PFSK-1 (cell line): ENCODE measurements around the gene TRPM3.

Experiments used
- POLR2AphosphoS5 ChIP-seq: IDR thresholded peaks from 2 replicates; pipeline ENCODE4 v1.6.1; 2012; ENCODE audit warnings: low read depth, mild to moderate bottlenecking, control low read depth, low read length, moderate library complexity
- SIN3A ChIP-seq: IDR thresholded peaks from 2 replicates; pipeline ENCODE4 v1.6.1; 2012; ENCODE audit warnings: mild to moderate bottlenecking, low read length, moderate library complexity, borderline replicate concordance; ENCODE audit not compliant: insufficient read depth
- TAF1 ChIP-seq: IDR thresholded peaks from 2 replicates; pipeline ENCODE4 v1.6.1; 2012; ENCODE audit warnings: low read length, control low read depth, borderline replicate concordance; ENCODE audit not compliant: insufficient read depth
- TF ChIP-seq, protein P1 (sequence below), 2 experiments: IDR thresholded peaks; 2 replicates each; pipeline versions ENCODE4 v1.6.1 to v1.8.0; 2011 to 2012; ENCODE audit warnings: low read depth in 2 of 2, low read length in 2 of 2, control low read depth in 1 of 2, inconsistent platforms in 1 of 2, mild to moderate bottlenecking in 1 of 2, moderate library complexity in 1 of 2; ENCODE audit not compliant: insufficient read depth in 1 of 2

DNA sequence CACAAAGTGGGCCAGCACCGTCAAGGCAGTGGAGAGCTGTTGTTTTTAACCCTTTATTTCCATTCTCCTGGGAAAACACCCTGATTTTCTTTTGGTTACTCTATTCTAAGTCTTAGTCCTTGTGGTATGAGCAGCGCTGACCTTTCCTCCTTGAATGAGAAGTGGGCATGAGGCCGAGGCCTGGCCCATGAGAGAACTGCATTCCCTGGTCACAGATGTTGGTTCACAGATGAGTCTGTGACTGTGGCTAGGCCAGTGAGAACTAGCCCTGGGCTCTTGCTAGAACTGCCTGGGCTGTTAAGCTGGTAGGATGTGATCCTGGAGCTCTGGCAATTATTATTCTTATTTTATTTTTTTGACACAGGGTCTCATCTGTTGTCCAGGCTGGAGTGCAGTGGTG lies 635.3 kb downstream of the TRPM3 start:
- TF ChIP-seq POLR2AphosphoS5 (no peak), SIN3A (no peak), TAF1 (no peak)
- TF ChIP-seq, protein P1, sequence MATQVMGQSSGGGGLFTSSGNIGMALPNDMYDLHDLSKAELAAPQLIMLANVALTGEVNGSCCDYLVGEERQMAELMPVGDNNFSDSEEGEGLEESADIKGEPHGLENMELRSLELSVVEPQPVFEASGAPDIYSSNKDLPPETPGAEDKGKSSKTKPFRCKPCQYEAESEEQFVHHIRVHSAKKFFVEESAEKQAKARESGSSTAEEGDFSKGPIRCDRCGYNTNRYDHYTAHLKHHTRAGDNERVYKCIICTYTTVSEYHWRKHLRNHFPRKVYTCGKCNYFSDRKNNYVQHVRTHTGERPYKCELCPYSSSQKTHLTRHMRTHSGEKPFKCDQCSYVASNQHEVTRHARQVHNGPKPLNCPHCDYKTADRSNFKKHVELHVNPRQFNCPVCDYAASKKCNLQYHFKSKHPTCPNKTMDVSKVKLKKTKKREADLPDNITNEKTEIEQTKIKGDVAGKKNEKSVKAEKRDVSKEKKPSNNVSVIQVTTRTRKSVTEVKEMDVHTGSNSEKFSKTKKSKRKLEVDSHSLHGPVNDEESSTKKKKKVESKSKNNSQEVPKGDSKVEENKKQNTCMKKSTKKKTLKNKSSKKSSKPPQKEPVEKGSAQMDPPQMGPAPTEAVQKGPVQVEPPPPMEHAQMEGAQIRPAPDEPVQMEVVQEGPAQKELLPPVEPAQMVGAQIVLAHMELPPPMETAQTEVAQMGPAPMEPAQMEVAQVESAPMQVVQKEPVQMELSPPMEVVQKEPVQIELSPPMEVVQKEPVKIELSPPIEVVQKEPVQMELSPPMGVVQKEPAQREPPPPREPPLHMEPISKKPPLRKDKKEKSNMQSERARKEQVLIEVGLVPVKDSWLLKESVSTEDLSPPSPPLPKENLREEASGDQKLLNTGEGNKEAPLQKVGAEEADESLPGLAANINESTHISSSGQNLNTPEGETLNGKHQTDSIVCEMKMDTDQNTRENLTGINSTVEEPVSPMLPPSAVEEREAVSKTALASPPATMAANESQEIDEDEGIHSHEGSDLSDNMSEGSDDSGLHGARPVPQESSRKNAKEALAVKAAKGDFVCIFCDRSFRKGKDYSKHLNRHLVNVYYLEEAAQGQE (IDR thresholded peaks at IDR 0.05; ENCODE audit: insufficient read depth in 1 of 2, low read depth in 2 of 2, low read length in 2 of 2): no peak
